Measurements from ENCODE around the gene HMGN4. TPM values are rescaled to one million over a fixed set of nuclear protein-coding genes. Genes with fewer than 3 reads are reported as not detected.

HMGN4 gene
- total and polyA plus RNA-seq, 9 of the 15 experiments (the other 6 are each of a cell fraction or from before 2014, with no cell fraction given): 35.4 to 134 (median 94.1) TPM

- TF ChIP-seq E2F6 (IDR thresholded peaks at IDR 0.05; ENCODE audit: borderline replicate concordance in 1 of 2, extremely low read depth in 1 of 2, insufficient read depth in 1 of 2, insufficient read length in 1 of 2, low read depth in 1 of 2, low read length in 1 of 2, poor library complexity in 1 of 2, severe bottlenecking in 1 of 2) (no peak), GABPB1 (CRISPR knock-in tag; IDR thresholded peaks at IDR 0.05) (no peak), XRCC5 (IDR thresholded peaks at IDR 0.05; ENCODE audit: low read depth, low read length) (no peak), CLOCK (CRISPR knock-in tag; IDR thresholded peaks at IDR 0.05; ENCODE audit: borderline replicate concordance) (no peak), MCM3 (IDR thresholded peaks at IDR 0.05) (no peak), HNRNPLL (IDR thresholded peaks at IDR 0.05; ENCODE audit: low read depth, low read length, poor library complexity, severe bottlenecking) (peak; percentile 88), GATAD2B (IDR thresholded peaks at IDR 0.05; ENCODE audit: borderline replicate concordance) (peak; percentile 3), CBFB (CRISPR knock-in tag; IDR thresholded peaks at IDR 0.05) (no peak), JUN (IDR thresholded peaks at IDR 0.05; ENCODE audit: borderline replicate concordance, low read depth, low read length) (no peak), JUN (CRISPR knock-in tag; IDR thresholded peaks at IDR 0.05; ENCODE audit: borderline replicate concordance) (no peak), ZNF655 (CRISPR knock-in tag; IDR thresholded peaks at IDR 0.05) (no peak), YBX1 (IDR thresholded peaks at IDR 0.05) (no peak), NFE2L1 (tag; IDR thresholded peaks at IDR 0.05; ENCODE audit: borderline replicate concordance, low read depth) (no peak), TCF7 (IDR thresholded peaks at IDR 0.05; ENCODE audit: borderline replicate concordance) (no peak), ARID3A (IDR thresholded peaks at IDR 0.05; ENCODE audit: borderline replicate concordance, low read depth, low read length) (peak; percentile 52; the same call in 1 of the 2 replicates), MTA2 (IDR thresholded peaks at IDR 0.05; ENCODE audit: low read depth) (no peak; the same call in 1 of the 2 replicates), TOE1 (IDR thresholded peaks at IDR 0.05; ENCODE audit: borderline replicate concordance) (peak; percentile 36; the same call in 1 of the 2 replicates), TOE1 (CRISPR knock-in tag; IDR thresholded peaks at IDR 0.05; ENCODE audit: borderline replicate concordance, low read depth) (no peak), HMG20A (CRISPR knock-in tag; conservative IDR thresholded peaks at IDR 0.05) (no peak), GTF2E2 (tag; IDR thresholded peaks at IDR 0.05) (no peak), ELF4 (CRISPR knock-in tag; IDR thresholded peaks at IDR 0.05) (peak; percentile 5; the same call in 1 of the 2 replicates)
Observed at GRCh38 chr6:26553635-26554446, 15.7 kb downstream of the HMGN4 start (continued).

Measured in K562 (cell line).